ENCODE results near the gene DHDDS. TPM values are rescaled to one million over a fixed set of nuclear protein-coding genes. Genes with fewer than 3 reads are reported as not detected.
A peak's percentile ranks its signal among the peaks of the same experiment; 100 is the strongest.

DHDDS gene
- total and polyA plus RNA-seq, 2 of the 13 experiments (the other 11 are each of a cell fraction or from before 2014, with no cell fraction given) = 18.9 to 28.3 TPM

- peak overlapping the region; percentile 96 for H3K4me2 ChIP-seq (ENCODE audit: low read depth, low read length)
- no peak overlapping the region for H3K27ac ChIP-seq (ENCODE audit: extremely low read length, insufficient read depth, low read length)
- no peak for FAIRE-seq
- ChIA-PET POLR2A (interaction anchor here (1.0 to 3.1 kb wide), 3 partner anchors 29 to 39 kb away, joined by 8 to 29 read pairs (median 13); partner anchors contain the start of gene DHDDS), CTCF (ENCODE audit: low intra/inter-chr PET ratio, low total read pairs) (no interaction called here)
- TF ChIP-seq MAFG (CRISPR knock-in tag; IDR thresholded peaks at IDR 0.05) (no peak), ZNF639 (CRISPR knock-in tag; conservative IDR thresholded peaks at IDR 0.05) (no peak), ZNF589 (CRISPR knock-in tag; conservative IDR thresholded peaks at IDR 0.05) (0 out of 2 replicates have a peak, but pooled peaks have one; percentile 29), ZNF720 (CRISPR knock-in tag; IDR thresholded peaks at IDR 0.05) (no peak), RBM22 (optimal IDR thresholded peaks at IDR 0.05; ENCODE audit: low read length) (peak; percentile 27)
- H4K20me1 ChIP-seq (ENCODE audit: insufficient read depth, low read length) = peaks cover 12% of the 10 kb centered on the region
- peaks cover 31% of the 10 kb centered on the region for H3K4me1 ChIP-seq (ENCODE audit: insufficient read depth, low read length)
- in situ Hi-C loops (cut with HindIII; ENCODE audit: extremely low pct_ligation_motif_present, low pct_unique_long_range_greater_than_20kb) = no loop called here
- H3K27me3 ChIP-seq (ENCODE audit: control insufficient read depth in 1 of 2, insufficient read depth in 2 of 2, low read length in 2 of 2) = no peaks in the 10 kb centered on the region; a peak in 1 of 5 replicates
- 93% methylated on average over 14 of the region's 14 CpGs for WGBS (ENCODE audit: low lambda C conversion rate)
- H3K9me3 ChIP-seq (ENCODE audit: low read length) = no peaks in the 10 kb centered on the region
- ATAC-seq = no peak
- peaks cover 18% of the 10 kb centered on the region for H3K79me2 ChIP-seq (ENCODE audit: insufficient read depth, low read length)
- H3K36me3 ChIP-seq (replicated peaks in 1 of 2; ENCODE audit: control insufficient read depth in 1 of 2, insufficient read depth in 2 of 2, low read length in 2 of 2) = peaks cover 7 to 53% of the 10 kb centered on the region in 2 experiments
- BruUV-seq (replicated peaks) = no TSS peak
- H3K4me3 ChIP-seq (replicated peaks in 1 of 3; ENCODE audit: insufficient read depth in 1 of 3, low read depth in 2 of 3, low read length in 3 of 3) = peak overlapping the region in 1 of 3 experiments; percentile 86; a peak in 1 of 6 replicates
- DNase-seq (ENCODE audit: low spot score) = no peak
- no peak overlapping the region for H3K9ac ChIP-seq (ENCODE audit: insufficient read depth, low read depth, low read length)
- H2AFZ ChIP-seq (ENCODE audit: low read length) = no peak overlapping the region
- intact Hi-C loops (cut with micrococcal nuclease; ENCODE audit: unreplicated experiment) = no loop called here
These were observed 38.9 kb downstream of the DHDDS start for GRCh38 chr1:26470878-26471497.
